Fibroblast of villous mesenchyme (primary cell): ENCODE measurements around the gene DYNC1I1. TPM values are rescaled to one million over a fixed set of nuclear protein-coding genes. Genes with fewer than 3 reads are reported as not detected.

Source experiments
- DNase-seq: peaks from one replicate; pipeline ENCODE4 v3.0.0-alpha.2; 2010; ENCODE audit warnings: low read depth
- H3K4me3 ChIP-seq: 2 replicates; pipeline ENCODE4 v1.5.1; 2011; ENCODE audit warnings: low read depth, mild to moderate bottlenecking, low read length
- CTCF ChIP-seq: IDR thresholded peaks from 2 replicates; pipeline ENCODE4 v1.5.1; 2012; ENCODE audit warnings: low read depth, mild to moderate bottlenecking, low read length; ENCODE audit not compliant: insufficient read depth
- total RNA-seq: library from RNA; depleted of rRNA; stranded (reverse); fragments of >200 nt; gene quantifications from 2 replicates; pipeline ENCODE4 v1.2.3, GENCODE V29; 2012

Gene DYNC1I1
- total RNA-seq, 1 donor, result 0.43 TPM

GRCh38 chr7:95950698-95951097 lies 178.3 kb downstream of the DYNC1I1 start:
- no peak overlapping the region for H3K4me3 ChIP-seq
- TF ChIP-seq CTCF, result no peak
- DNase-seq, result no peak

GRCh38 chr7:95951531-95951930 lies 179.2 kb downstream of the DYNC1I1 start:
- no peak for DNase-seq
- H3K4me3 ChIP-seq, result no peak overlapping the region
- TF ChIP-seq CTCF, result no peak

- no peak for DNase-seq
- no peak for TF ChIP-seq CTCF
Observed at GRCh38 chr7:95951997-95952795, 179.8 kb downstream of the DYNC1I1 start.

GRCh38 chr7:95952851-95953250 lies 180.5 kb downstream of the DYNC1I1 start:
- no peak for TF ChIP-seq CTCF

More at GRCh38 chr7:95951997-95952795, 179.8 kb downstream of the DYNC1I1 start:
- H3K4me3 ChIP-seq, result no peak overlapping the region

GRCh38 chr7:95955748-95956147 lies 183.4 kb downstream of the DYNC1I1 start:
- H3K4me3 ChIP-seq, result no peak overlapping the region
- DNase-seq, result no peak
- no peak for TF ChIP-seq CTCF

More at GRCh38 chr7:95952851-95953250, 180.5 kb downstream of the DYNC1I1 start:
- H3K4me3 ChIP-seq, result no peak overlapping the region
- no peak for DNase-seq

- H3K4me3 ChIP-seq, result no peak overlapping the region
- no peak for DNase-seq
- no peak for TF ChIP-seq CTCF
Observed at GRCh38 chr7:95957510-95957909, 185.2 kb downstream of the DYNC1I1 start.
